Mucosa of rectum (tissue), 2 donors: ENCODE results near the gene FRMD4A.
"Not testable (repeated sequence)": the region's sequence is repeated elsewhere in the genome, so short reads cannot be mapped to it uniquely, and the experiment has no call there.

Experiments used
- H3K27ac ChIP-seq, 2 donors: one replicate each; pipeline ENCODE4 v1.7.0; 2013; ENCODE audit warnings: inconsistent platforms in 2 of 2, low read depth in 2 of 2, low read length in 2 of 2
- H3K27me3 ChIP-seq, 2 donors: one replicate each; pipeline ENCODE4 v1.7.0; 2013; ENCODE audit warnings: low read length in 2 of 2; ENCODE audit not compliant: control insufficient read depth in 2 of 2, insufficient read depth in 2 of 2
- H3K36me3 ChIP-seq, 2 donors: one replicate each; pipeline ENCODE4 v1.7.0; 2013; ENCODE audit warnings: low read length in 2 of 2; ENCODE audit not compliant: control insufficient read depth in 2 of 2, insufficient read depth in 2 of 2
- H3K4me1 ChIP-seq, 2 donors: one replicate each; pipeline ENCODE4 v1.7.0; 2013; ENCODE audit warnings: low read length in 2 of 2, mild to moderate bottlenecking in 1 of 2; ENCODE audit not compliant: control insufficient read depth in 2 of 2, insufficient read depth in 2 of 2
- H3K4me3 ChIP-seq, 2 donors: one replicate each; pipeline ENCODE4 v1.7.0; 2013; ENCODE audit warnings: low read length in 2 of 2
- H3K9ac ChIP-seq, 2 donors: one replicate each; pipeline ENCODE4 v1.7.0; 2013; ENCODE audit warnings: low read length in 2 of 2, low read depth in 1 of 2, mild to moderate bottlenecking in 1 of 2
- H3K9me3 ChIP-seq, 2 donors: one replicate each; pipeline ENCODE4 v1.7.0; 2013; ENCODE audit warnings: low read length in 2 of 2; ENCODE audit not compliant: control insufficient read depth in 2 of 2
- donor health status: healthy.
- donor health status: Normal muscosa, but diverticular disease.

FRMD4A gene

GRCh38 chr10:14244801-14245211, 85.9 kb downstream of the FRMD4A start:
- H3K9me3 ChIP-seq, result no peaks in the 10 kb centered on the region
- H3K4me3 ChIP-seq, result no peak overlapping the region
- no peaks in the 10 kb centered on the region for H3K36me3 ChIP-seq
- no peaks in the 10 kb centered on the region for H3K4me1 ChIP-seq
- peaks cover 3 to 5% of the 10 kb centered on the region in 2 donors for H3K27me3 ChIP-seq
- no peak overlapping the region for H3K9ac ChIP-seq
- H3K27ac ChIP-seq, result no peak overlapping the region

GRCh38 chr10:14244147-14244546, 86.6 kb downstream of the FRMD4A start:
- Histone ChIP-seq H3K4me3 (no peak overlapping the region), H3K4me1 (no peaks in the 10 kb centered on the region), H3K9ac (no peak overlapping the region), H3K27me3 (peaks cover 3 to 5% of the 10 kb centered on the region in 2 donors), H3K9me3 (no peaks in the 10 kb centered on the region), H3K27ac (no peak overlapping the region), H3K36me3 (no peaks in the 10 kb centered on the region)

GRCh38 chr10:14243221-14243620, 87.5 kb downstream of the FRMD4A start:
- H3K9ac ChIP-seq, result no peak overlapping the region
- H3K4me3 ChIP-seq, result no peak overlapping the region
- H3K4me1 ChIP-seq, result no peaks in the 10 kb centered on the region
- H3K27me3 ChIP-seq, result peaks cover 3 to 5% of the 10 kb centered on the region in 2 donors
- no peaks in the 10 kb centered on the region for H3K36me3 ChIP-seq
- no peaks in the 10 kb centered on the region for H3K9me3 ChIP-seq
- no peak overlapping the region for H3K27ac ChIP-seq

- H3K36me3 ChIP-seq, result no peaks in the 10 kb centered on the region
- H3K9me3 ChIP-seq, result peaks cover 0 to 1% of the 10 kb centered on the region in 2 donors
- H3K9ac ChIP-seq, result no peak overlapping the region
- no peaks in the 10 kb centered on the region for H3K4me1 ChIP-seq
- H3K27ac ChIP-seq, result no peak overlapping the region
- peaks cover 3 to 5% of the 10 kb centered on the region in 2 donors for H3K27me3 ChIP-seq
- H3K4me3 ChIP-seq, result no peak overlapping the region
These were observed 89.5 kb downstream of the FRMD4A start for GRCh38 chr10:14241196-14241595.

- Histone ChIP-seq H3K4me3 (no peak overlapping the region), H3K27ac (no peak overlapping the region), H3K9ac (no peak overlapping the region), H3K36me3 (no peaks in the 10 kb centered on the region), H3K27me3 (peaks cover 3 to 5% of the 10 kb centered on the region in 2 donors), H3K4me1 (no peaks in the 10 kb centered on the region), H3K9me3 (peaks cover 0 to 2% of the 10 kb centered on the region in 2 donors)
These were observed 90.2 kb downstream of the FRMD4A start for GRCh38 chr10:14240253-14241189.

GRCh38 chr10:14238659-14239058, 92.1 kb downstream of the FRMD4A start:
- H3K4me3 ChIP-seq, H3K4me1 ChIP-seq, H3K9ac ChIP-seq, H3K9me3 ChIP-seq, H3K27ac ChIP-seq, H3K36me3 ChIP-seq, H3K27me3 ChIP-seq: not testable (repeated sequence)

GRCh38 chr10:14236341-14236740, 94.4 kb downstream of the FRMD4A start:
- H3K9ac ChIP-seq, result no peak overlapping the region
- no peaks in the 10 kb centered on the region for H3K4me1 ChIP-seq
- no peaks in the 10 kb centered on the region for H3K36me3 ChIP-seq
- peaks cover 0 to 2% of the 10 kb centered on the region in 2 donors for H3K9me3 ChIP-seq
- H3K4me3 ChIP-seq, result no peak overlapping the region
- H3K27me3 ChIP-seq, result peaks cover 0 to 2% of the 10 kb centered on the region in 2 donors
- H3K27ac ChIP-seq, result no peak overlapping the region

GRCh38 chr10:14235566-14236195, 95.0 kb downstream of the FRMD4A start:
- H3K9me3 ChIP-seq, result peaks cover 0 to 2% of the 10 kb centered on the region in 2 donors

GRCh38 chr10:14233566-14233965, 97.2 kb downstream of the FRMD4A start:
- no peak overlapping the region for H3K4me3 ChIP-seq
- peaks cover 2 to 3% of the 10 kb centered on the region in 2 donors for H3K27me3 ChIP-seq
- peaks cover 0 to 2% of the 10 kb centered on the region in 2 donors for H3K9me3 ChIP-seq
- no peak overlapping the region for H3K9ac ChIP-seq
- H3K36me3 ChIP-seq, result no peaks in the 10 kb centered on the region
- H3K27ac ChIP-seq, result no peak overlapping the region
- no peaks in the 10 kb centered on the region for H3K4me1 ChIP-seq

More at GRCh38 chr10:14235566-14236195, 95.0 kb downstream of the FRMD4A start:
- Histone ChIP-seq H3K27me3 (peaks cover 0 to 2% of the 10 kb centered on the region in 2 donors), H3K4me3 (no peak overlapping the region), H3K9ac (no peak overlapping the region), H3K36me3 (no peaks in the 10 kb centered on the region), H3K4me1 (no peaks in the 10 kb centered on the region), H3K27ac (no peak overlapping the region)

- H3K27me3 ChIP-seq, H3K4me1 ChIP-seq, H3K9ac ChIP-seq, H3K27ac ChIP-seq, H3K9me3 ChIP-seq, H3K36me3 ChIP-seq, H3K4me3 ChIP-seq: not testable (repeated sequence)
These were observed 101.9 kb downstream of the FRMD4A start for GRCh38 chr10:14228798-14229197.
